ENCODE data around the gene CST8.

Gene CST8

DNA sequence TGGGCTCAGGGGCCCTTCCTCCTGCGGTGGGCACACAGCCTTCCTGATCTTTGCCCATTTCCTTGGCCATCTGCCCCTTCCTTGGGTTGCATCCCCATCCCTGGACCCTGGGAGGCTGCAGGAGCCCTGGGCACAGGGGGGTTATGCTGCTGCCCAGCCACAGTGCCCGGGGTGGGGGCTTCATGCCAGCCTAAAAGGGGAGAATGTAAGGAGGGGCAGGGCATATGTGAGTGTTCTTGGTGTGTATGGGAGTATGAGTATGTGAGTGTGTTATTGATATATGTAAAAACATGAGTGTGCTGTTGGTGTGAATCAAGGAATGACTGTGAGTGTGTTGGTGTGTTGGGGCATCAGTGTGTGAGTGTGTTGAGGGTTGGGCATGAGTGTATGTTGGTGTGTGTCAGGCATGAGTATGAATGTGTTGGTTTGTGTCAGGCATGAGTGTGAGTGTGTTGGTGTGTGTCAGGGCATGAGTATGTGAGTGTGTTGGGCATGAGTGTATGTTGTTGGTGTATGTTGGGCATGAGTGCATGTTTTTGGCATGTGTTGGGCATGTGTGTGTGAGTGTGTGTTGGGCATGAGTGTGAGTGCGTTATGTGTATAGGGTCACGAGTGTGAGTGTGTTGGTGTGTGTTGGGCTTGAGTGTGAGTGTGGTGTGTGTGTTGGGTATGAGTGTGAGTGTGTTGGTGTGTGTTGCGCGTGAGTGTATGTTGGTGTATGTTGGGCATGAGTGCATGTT lies 14.7 kb upstream of the CST8 start:
- DNase-seq (ENCODE audit: low spot score), result no peak

DNA sequence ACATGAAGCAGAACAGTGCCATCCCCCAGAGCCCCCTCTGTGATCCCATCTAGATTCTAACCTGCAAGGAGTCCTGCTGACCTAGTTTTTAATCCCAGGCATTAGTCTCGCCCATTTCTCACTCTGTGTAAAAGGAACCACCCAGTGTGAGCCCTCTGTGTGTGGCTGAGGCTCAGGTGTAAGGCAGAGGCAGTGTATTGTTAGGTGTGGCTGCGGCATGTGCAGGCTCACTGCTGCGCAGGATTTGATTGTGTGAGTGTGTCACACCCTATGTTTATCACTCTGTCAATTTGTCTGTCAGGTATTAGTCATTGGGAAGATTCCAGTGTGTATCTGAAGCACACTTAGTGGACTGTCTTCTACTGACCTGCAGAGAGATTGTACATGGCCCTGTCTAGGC lies 13.7 kb upstream of the CST8 start:
- no peak for DNase-seq (ENCODE audit: low spot score)

DNA sequence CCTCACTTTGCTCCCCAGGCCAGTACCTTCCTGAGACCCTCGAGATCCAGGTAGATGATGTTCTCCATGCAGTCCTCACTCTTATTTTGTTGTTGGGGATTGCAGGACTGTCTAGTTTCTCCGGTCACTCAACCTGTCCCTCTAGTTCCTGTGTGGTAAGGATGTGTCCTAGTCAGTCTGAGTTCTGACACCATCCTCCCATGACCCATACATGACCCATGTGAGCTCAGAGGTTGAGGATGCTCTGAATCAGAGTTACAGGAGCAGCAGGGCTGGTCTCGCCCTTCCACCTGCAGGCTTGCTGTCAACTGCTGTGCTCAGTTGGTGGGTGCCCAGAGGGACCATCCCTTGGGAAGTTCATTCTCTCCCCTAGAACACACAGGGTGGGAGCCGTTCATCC lies 11.9 kb upstream of the CST8 start:
- DNase-seq (ENCODE audit: low spot score), result no peak

DNA sequence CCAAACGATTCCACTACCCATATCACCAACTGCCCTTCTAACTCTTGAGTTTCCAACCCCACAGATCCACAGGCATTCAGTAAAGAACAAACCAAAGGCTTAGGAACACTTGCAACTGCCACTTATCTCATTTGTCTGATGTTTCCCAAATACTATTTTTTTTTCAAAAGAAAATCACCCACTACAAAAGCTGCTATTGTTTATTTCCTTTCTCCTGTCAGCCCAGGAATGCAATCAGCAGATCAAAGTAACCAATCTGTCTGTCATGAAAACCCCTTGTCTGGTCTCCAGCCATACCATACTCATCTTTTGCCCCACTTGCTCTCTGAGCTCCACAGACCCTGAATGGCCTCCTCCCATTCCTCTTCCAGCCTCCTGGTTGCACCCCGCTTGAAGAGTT lies 8.8 kb upstream of the CST8 start:
- DNase-seq (ENCODE audit: low spot score), result no peak

DNA sequence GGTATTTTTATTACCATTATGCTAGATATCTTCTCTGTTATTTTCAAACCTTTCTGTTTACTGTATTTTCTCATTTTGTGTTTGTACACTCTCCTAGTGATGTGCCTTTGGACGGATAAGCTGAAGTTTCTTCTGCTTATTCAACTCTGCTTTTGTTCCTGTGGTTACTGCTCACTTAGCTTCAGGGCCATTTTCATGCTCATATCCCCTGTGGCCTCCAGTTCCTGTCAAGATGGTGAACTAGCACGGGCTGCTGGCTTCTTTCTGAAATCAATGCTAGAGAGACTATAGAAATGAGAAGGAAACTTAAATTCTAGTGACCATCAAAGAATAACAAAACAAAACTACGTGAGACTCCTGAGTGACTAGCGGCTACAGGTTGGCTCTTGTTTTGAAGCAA lies 6.8 kb upstream of the CST8 start:
- DNase-seq (ENCODE audit: low spot score), result no peak

DNA sequence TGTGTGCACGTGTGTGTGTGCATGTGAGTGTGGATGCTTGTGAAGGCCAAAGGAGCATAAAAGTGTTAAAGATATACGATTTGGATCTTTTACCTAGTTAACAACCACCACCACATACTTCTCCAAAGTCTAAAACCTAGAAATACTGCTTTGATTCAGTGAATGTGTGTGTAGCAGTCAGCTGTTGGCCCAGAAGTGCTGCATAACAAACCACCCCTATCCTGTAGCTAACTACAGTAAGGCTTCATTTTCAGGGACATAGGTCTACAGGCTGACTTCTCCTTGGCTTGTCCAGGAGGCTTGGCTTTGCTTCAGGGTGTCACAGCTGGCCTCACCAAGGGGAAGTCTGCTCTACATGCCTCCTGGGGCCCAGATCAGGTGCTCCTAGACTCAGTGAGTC lies 2.4 kb upstream of the CST8 start:
- DNase-seq (ENCODE audit: low spot score), result no peak

DNA sequence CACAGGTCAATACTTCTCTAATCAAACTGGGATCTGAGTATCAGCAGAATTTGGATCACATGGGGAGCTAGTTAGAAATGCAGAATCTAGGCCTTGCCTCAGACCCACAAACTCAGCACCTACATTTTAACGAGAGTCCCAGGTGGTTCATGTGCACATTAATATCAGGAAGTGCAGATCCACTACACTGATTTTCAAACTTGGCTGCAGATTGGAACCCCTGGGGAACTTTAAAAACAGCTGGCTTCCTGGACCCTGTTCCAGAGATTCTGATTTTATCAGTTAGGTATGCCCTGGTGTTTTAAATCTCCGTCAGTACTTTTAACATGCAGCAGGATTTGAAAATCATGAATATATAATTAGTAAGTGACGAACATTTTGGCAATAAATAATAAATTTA lies 1.9 kb upstream of the CST8 start:
- DNase-seq (ENCODE audit: low spot score), result no peak

DNA sequence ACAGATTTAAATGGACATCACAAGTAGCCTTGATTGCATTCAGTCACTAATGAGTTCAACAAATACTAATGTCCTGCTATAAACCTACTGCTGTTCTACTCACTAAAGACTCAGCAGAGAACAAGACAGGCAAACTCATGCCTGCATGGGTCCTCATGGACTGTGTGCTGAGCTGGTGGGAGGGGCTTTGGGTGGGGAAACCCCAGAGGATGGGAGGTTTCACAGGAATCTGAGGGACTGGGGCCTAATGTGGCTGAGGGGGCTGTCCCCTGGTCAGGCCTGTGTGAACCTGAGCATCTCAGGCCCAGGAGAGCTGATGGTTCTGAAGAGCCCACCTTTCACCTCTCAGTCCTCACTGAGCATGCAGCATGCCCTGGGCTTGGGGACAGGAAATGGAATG lies 1.4 kb downstream of the CST8 start:
- DNase-seq (ENCODE audit: low spot score), result no peak

DNA sequence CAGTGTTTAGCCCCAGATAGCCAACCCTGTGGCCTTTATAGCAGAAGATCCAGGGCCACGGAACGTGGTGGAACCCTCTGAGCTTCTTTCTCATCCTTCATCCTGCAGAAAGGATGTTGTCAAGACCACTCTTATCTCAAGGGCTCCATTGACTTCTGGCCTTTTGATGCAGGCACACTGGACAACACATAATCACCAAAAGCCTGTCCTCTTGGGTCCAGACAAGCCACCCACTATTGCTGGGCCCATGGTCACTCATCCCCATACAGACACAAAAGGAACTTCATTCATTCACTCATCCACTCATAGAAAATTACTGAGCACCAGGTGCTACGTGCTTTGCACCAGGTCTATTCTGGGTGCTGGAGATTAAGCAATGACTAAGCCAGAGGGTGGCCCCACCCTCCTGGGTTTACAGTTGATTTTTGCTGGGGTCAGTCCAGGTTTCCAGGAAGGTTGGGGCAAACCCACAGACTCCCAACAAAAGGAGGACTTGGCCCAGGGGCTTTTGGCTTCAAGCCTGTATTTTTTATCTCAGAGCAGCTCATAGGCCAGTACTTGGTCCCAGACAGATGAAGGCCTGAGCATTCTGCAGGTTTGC lies 2.4 kb downstream of the CST8 start:
- no peak for DNase-seq (ENCODE audit: low spot score)

DNA sequence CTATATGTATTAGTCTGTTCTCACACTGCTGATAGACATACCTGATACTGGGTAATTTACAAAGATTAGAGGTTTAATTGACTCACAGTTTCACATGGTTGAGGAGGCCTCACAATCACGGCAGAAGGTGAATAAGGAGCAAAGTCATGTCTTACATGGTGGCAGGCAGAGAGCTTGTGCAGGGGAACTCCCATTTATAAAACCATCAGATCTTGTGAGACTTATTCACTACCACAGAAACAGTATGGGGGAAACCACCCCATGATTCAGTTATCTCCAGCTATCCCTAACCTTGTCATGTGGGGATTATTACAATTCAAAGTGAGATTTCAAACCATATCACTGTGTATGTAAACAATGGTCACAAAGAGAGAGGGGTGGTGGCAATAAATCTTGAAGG lies 6.6 kb downstream of the CST8 start:
- no peak for DNase-seq (ENCODE audit: low spot score)

DNA sequence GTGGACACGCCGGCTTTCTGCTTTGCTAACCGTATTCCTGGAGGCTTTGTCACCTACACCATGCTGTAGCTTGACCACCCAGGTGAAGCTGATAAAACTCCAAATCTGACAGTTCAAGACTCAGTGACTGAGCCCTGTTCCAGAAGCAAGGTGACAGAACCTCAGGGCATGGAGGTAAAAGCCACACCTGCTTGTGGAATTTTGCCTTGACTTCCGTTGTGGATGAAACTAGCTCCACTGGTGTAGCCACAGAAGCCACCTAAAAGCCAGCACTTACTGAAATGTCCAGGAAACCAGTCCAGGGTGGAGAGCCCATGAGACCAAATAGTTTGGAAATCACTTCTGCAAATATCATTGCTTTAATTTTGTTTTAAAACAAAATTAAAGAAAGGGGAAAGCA lies 11.0 kb downstream of the CST8 start:
- no peak for DNase-seq (ENCODE audit: low spot score)

DNA sequence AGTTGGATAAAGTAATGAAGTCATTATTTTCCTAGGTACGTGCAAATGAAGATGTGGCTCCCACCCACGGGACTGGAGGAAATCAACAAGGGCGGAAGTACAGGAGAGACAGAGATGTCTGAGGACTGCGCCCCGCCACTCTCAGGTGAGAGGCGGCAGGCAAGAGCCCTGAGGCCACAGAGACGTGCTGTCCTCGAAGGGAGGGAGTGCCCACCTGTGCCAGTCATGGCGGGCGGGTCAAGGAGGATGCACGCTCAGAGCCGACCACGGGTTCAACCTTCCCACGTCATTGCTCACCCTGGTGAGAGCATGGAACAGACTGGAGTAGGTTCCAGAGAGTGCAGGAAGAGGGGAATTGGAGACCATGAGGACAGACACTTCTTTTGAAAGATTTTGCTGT lies 12.7 kb downstream of the CST8 start:
- DNase-seq (ENCODE audit: low spot score), result no peak

DNA sequence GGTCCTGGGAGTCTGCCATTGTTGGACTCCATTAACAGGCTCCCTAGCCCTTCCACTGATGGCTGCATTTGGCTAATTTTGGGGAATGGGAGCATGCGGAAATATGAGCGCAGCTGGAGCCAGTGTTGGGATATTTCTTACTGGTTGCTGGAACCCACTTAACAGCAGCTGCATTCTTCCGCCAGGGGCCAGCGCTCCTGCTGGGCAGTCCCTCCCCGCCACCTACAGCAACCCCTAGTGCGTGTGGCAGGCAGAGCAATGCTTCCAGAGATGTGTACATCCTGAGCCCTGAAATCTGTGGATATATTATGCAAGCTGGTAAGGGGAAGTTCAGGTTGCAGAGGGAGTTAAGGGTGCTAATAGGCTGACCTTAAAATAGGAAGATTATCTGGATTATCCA lies 16.4 kb downstream of the CST8 start:
- no peak for DNase-seq (ENCODE audit: low spot score)

DNA sequence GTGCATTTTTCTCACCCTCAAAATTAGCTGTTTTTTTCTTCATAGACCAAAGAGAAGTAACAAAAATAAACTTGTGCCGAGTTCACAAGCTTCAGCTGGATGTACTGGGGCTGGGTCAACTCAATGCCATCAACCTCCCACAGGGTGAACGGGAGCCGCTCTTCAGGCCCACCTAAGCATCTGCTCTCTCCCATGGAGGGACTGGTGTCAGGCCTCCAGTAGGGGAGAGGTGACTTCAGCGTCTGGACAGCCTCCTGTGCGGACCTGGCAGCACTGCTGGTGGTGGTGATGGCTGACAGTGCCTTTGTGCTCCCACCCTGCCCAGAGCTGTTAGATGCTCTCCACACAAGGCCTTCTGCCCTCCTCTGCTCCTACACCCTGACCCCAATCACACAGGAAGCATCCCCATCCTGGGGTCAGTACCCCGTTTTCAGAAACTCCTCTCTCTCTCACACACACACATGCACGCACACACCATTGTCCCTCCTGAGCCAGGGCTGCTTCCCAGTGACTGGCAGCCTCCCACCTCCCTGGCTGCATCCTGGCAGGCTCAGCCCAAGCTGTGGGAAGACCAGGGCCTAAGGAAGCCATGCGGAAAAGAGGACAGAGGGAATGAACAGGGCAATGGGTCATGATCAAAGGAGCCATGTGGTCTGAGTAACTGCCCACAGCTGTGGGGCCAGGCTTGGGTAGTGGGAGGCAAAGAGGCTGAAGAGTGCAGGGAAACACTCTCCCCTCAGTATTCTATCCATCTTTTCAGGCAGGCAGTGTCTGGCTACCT lies 17.7 kb downstream of the CST8 start:
- DNase-seq (ENCODE audit: low spot score), result no peak

DNA sequence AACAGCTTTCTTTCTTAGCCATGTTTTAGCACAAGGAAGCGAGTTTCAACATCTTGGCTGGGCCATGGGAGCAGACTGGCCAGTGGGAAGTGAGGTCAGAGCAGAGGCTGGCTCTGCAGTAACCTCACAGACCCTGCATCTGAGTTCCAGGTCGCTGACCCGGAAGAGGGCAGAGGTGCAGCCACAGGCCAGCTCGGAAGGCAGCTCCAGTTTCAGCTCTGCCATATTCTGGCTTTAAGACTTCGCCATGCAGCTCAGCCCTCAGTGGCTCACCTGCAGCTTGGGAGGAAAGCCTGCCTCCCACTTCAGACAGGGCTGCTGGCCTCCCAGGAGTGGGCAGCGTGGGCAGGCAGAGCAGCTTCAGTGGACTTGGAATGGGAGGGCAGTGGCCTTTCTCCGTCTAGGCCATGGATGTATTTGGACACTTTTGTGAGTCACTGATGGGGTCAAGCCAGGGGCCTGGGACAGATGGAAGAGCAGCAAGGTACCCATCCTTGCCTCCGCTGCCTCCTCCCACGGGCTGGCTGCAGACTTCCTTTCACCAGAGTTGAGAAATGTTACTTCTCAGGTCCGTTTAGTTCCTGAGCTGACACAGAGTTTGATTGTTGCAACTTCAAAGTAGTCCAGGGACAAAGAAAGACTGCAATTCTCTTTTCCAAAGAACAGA lies 18.5 kb downstream of the CST8 start:
- no peak for DNase-seq (ENCODE audit: low spot score)

DNA sequence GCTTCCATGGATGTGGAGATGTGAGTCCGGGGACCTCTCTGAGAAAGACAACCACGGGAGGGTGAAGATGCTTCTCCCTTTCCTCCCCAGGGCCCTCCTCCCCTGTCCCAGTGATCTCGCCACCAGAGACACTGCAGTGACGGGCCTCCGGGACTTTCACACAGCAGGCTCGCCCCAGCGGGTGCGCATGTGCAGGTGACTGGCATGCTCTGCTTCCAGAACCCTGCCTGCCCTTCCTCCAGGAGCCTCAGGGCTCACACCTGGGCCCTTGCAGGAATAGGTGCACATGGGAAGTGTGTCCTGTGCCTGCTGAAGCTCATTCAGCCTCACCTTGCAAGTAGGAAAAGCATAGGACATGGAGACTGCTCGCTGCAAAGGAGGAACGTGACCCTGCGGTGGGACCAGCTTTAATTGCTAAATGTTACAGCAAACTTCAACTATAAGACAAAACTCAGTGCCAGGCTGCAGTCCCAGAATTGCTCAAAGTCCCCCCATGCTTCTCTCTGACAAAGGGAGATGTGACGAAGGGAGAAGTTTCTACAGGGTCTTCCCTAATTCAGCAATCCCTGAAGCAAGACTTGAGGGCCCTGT lies 19.2 kb downstream of the CST8 start:
- DNase-seq (ENCODE audit: low spot score), result no peak

DNA sequence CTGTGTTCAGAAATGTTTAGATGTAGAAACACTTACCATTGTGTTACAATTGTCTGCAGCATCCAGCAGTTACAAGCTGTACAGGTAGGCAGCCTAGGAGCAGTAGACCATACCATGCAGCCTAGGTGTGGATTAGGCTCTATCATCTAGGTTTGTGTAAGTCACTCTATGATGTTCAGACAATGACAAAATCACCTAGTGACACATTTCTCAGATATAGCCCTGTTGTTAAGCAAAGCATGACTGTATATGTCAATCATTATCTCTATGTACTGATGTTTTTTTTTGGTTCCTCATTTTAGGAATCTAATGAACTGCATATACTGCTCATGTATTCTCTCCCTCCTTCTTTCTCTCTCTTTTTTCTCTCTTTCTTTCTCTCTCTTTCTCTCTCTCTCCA lies 22.2 kb downstream of the CST8 start:
- DNase-seq (ENCODE audit: low spot score), result no peak

DNA sequence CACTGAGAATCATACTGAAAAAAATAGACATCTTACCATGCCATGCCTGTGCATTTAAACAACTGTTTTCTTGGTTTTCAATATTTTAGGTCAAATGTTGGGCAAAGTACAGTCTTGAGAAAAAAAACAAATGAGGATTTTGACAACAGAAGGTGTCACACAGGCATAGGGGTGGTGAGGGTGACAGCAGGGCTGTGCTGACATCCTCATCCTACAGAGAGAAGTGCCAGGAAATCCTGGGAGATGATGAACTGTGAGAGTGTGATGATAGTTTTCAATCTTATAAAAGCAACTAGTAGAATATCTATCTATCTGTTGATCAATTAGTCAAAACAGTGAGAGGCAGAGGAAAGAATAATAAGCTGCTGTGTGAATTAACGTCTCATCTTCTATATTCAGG lies 23.9 kb downstream of the CST8 start:
- DNase-seq (ENCODE audit: low spot score), result no peak

DNA sequence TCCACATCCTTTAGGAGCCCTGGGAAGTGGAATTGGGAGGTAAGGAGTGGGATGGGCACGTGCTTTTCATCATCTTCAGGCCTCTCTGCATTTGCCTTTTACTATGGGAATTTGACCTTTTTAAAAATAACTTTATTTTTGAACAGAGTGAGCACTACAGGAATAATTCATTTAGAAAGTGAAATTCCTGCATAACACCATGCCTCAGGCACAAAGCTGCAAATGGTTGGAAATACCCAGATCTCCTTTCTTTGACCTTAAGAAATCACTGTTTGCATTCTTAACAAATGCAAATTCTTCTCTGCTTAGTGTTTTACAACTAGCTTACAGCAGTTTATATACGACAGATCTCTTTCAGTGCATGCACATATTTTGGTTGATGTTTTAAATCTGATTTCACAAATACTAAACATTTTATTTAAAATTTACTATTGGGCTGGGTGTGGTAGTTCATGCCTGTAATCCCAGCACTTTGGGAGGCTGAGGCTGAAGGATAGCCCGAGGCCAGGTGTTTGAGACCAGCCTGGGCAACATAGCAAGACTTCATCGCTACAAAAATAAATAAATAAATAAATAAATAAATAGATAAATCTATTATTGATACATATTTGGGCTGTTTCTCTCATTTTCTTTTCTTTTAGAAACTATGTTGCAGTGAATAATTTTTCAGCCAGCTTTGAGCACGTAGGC lies 24.5 kb downstream of the CST8 start:
- no peak for DNase-seq (ENCODE audit: low spot score)

DNA sequence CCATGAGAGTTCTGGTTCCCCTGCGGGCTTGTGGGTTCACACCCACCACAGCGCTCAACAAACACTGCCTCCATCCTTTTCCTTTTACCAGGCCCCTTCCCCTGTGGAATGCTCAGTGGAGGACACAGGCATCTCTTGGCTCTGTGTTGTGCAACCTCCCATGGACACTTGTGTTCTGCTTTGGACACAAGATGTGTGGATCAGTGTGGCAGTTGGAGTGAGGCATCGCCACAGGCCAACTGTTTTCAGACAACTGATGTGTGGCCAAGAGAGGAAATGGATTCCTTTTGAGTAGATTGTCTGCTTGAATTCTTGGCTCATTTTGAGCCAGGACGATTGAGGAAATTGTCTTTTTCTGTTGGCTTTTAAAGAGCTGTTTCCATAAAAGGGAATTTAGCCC lies 26.8 kb downstream of the CST8 start:
- no peak for DNase-seq (ENCODE audit: low spot score)

DNA sequence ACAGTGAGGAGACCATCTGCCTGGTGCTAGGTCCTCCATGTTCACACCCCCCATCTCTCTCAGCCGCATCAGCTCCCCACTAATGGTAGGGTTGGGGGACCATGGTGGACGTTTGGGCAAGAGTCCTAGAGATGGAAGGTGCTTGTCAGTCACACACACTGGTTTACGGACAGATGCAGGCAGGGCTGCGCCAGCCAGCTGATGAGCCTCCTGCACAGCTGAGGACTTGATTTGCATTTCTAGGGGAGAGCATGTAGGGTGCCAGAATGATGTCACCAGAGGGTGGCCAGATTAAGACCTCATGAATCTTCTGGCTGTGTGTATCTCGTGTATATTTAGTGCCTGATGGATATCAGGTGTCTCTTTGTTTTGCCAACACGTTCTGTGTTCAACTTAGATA lies 28.6 kb downstream of the CST8 start:
- DNase-seq (ENCODE audit: low spot score), result no peak

DNA sequence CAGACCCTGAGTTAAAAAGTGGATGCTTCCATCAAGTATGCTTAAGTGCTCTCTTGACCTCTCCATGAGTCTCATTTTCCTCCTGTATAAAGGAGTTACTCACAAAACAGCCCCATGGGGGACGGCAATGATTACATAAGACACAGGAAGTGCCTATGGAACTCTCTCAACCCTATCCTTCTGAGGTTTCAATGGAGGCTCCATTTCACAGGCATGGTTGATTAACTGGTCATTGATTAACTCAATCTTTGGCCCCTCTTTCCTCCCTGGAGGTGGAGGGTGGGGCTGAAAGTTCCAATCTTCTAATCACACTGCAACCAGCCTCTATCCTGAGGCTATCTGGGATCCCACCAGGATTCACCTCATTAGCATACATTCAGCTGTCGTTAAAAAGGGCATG lies 29.3 kb downstream of the CST8 start:
- no peak for DNase-seq (ENCODE audit: low spot score)

All from CD4-positive, alpha-beta T cell treated with Interleukin-6 at 100 ng/mL for 8 hours (primary cell).